SH-SY5Y (cell line): Measurements from ENCODE around the gene SUSD6.

Experiments used
- GATA2 ChIP-seq: IDR thresholded peaks from 2 replicates; pipeline ENCODE4 v1.6.1; 2011; ENCODE audit warnings: mild to moderate bottlenecking, low read depth, low read length
- GATA3 ChIP-seq: IDR thresholded peaks from 2 replicates; pipeline ENCODE4 v1.6.1; 2011; ENCODE audit warnings: low read depth, mild to moderate bottlenecking, low read length, moderate library complexity

DNA sequence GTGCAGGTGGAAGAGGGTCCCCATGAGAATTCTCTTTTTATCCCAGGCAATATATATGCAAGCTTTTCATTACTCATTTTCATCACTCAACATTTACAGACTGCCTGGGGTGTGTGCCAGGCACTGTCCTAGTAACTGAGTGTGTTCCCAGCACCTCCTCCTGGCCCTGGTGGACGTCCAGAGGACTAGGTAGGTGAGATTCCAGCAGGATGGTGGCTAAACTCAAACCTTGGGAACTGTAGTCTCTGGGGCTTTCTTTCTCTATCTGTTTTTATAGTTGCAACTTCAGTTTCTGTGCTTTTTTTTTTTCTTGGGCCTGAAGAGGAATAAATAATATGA lies 63.8 kb downstream of the SUSD6 start:
- TF ChIP-seq GATA2 (no peak), GATA3 (no peak)
